Measurements from ENCODE around the gene PRDM1.

PRDM1 gene

GRCh38 chr6:106084106-106084988 lies 1.8 kb upstream of the PRDM1 start:
- Mint-ChIP-seq H3K9me3 (no peaks in the 10 kb centered on the region), H3K27me3 (ENCODE audit: low read depth, poor library complexity) (no peaks in the 10 kb centered on the region), H3K27ac (no peak overlapping the region), H3K4me1 (peaks cover 83% of the 10 kb centered on the region), H3K36me3 (ENCODE audit: low read depth) (no peaks in the 10 kb centered on the region), H3K4me3 (peak overlapping the region; percentile 91)
- TF ChIP-seq CTCF (IDR thresholded peaks at IDR 0.05): peak; percentile 69
- peak; percentile 47 for DNase-seq

- Mint-ChIP-seq H3K4me3 (peak overlapping the region; percentile 91), H3K36me3 (ENCODE audit: low read depth) (peaks cover 4% of the 10 kb centered on the region), H3K4me1 (peaks cover 85% of the 10 kb centered on the region), H3K27me3 (ENCODE audit: low read depth, poor library complexity) (no peaks in the 10 kb centered on the region), H3K27ac (no peak overlapping the region), H3K9me3 (no peaks in the 10 kb centered on the region)
- DNase-seq: no peak
- no peak for TF ChIP-seq CTCF (IDR thresholded peaks at IDR 0.05)
Observed at GRCh38 chr6:106084989-106085691, 996 bp upstream of the PRDM1 start.

DNA sequence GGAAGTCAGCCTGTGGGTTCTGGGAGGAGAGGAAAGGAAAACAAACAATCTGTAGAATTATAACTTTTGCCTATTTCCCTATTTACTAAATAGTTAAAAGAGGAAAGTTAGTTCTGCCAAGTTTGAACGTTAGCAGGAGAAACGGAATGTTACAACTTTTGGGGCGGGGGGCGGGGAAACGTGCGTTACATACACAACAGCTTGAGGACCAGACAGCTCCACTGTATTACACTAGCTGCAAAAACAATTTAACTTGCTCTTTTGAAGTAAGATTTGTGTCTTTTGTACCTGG lies 498 bp upstream of the PRDM1 start:
- Mint-ChIP-seq H3K4me1 (peaks cover 87% of the 10 kb centered on the region), H3K27ac (no peak overlapping the region), H3K27me3 (ENCODE audit: low read depth, poor library complexity) (no peaks in the 10 kb centered on the region), H3K36me3 (ENCODE audit: low read depth) (peaks cover 9% of the 10 kb centered on the region), H3K9me3 (no peaks in the 10 kb centered on the region), H3K4me3 (peak overlapping the region; percentile 91)
- TF ChIP-seq CTCF (IDR thresholded peaks at IDR 0.05): no peak
- DNase-seq: no peak

DNA sequence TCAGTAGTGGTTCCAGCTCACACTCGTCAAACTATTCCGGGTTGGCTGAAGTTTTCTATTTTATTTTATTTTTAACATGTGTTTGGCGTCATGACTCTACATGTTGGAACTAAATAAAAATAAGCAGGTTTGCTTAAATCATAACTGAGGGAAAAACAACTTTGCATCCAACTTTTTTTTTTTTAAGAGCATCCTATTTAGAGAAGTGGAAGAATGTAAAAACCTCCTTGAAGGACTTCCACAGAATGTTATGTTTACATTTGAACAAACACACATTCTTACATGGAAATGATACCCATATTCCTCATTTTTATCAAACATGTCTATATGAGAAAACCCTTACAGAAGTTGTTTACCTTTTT lies 659 bp downstream of the PRDM1 start:
- Mint-ChIP-seq H3K9me3 (no peaks in the 10 kb centered on the region), H3K27ac (no peak overlapping the region), H3K4me1 (peaks cover 85% of the 10 kb centered on the region), H3K4me3 (peak overlapping the region; percentile 91), H3K27me3 (ENCODE audit: low read depth, poor library complexity) (no peaks in the 10 kb centered on the region), H3K36me3 (ENCODE audit: low read depth) (peaks cover 18% of the 10 kb centered on the region)
- no peak for TF ChIP-seq CTCF (IDR thresholded peaks at IDR 0.05)
- DNase-seq: no peak

DNA sequence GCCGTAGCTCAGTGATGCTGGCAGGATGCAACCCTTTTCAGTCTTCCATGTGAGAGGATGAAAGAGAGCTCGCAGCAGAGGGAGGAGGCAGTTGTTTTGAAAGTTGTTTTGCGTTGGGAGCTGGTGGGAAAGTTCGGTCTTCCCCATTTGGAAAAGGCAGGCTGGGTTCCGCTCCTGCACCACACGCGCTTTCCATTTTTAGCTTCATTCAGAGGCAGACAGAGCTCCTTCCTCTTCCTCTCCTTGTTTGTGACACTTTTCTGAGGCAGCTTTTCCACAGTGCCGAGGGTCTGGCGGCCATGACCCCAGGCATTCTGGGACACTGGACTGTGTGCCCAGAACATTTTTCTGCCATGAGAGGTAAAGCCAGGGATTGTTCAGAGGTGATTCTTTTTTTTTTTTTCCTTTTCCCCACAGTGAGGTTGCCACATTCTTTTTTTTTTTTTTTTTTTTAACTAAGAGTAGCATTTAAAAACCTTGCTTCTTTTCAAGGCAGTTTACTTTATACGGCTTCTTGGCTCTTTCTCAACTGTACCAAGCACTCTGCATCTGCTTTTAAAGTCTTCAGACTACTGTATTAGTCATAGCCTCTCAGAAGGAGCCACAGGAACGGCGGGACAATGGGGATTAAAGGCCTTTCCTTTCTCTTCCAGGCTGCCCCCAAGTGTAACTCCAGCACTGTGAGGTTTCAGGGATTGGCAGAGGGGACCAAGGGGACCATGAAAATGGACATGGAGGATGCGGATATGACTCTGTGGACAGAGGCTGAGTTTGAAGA lies 1.6 kb downstream of the PRDM1 start:
- Mint-ChIP-seq H3K4me3 (peak overlapping the region; percentile 91), H3K27ac (peak overlapping the region; percentile 90), H3K27me3 (ENCODE audit: low read depth, poor library complexity) (no peaks in the 10 kb centered on the region), H3K4me1 (peaks cover 84% of the 10 kb centered on the region), H3K36me3 (ENCODE audit: low read depth) (peaks cover 28% of the 10 kb centered on the region), H3K9me3 (no peaks in the 10 kb centered on the region)
- DNase-seq: no peak
- TF ChIP-seq CTCF (IDR thresholded peaks at IDR 0.05): no peak
